SK-N-SH (cell line): Measurements from ENCODE around the gene PICALM. TPM values are rescaled to one million over a fixed set of nuclear protein-coding genes. Genes with fewer than 3 reads are reported as not detected.

Experiments
- CTCF ChIA-PET: fragments of 300-600, 350-600 bp; formaldehyde crosslinking; extraction: SDS; loops from one replicate; lab custom pipeline; 2021; lab: Yijun Ruan, JAX
- POLR2A ChIA-PET: fragments of 350-600 bp; sonication (Branson Sonifier 250); formaldehyde crosslinking; extraction: SDS; loops from one replicate; lab custom pipeline; 2020; ENCODE audit warnings: antibody characterized with exemption, inconsistent platforms; lab: Yijun Ruan, JAX
- DNase-seq: peaks from one replicate; pipeline ENCODE4 v3.0.0; 2012
- H2AFZ ChIP-seq: fragments of 200-600 bp; sonication (generic); 2 replicates; pipeline ENCODE4 v1.8.1; 2016; ENCODE audit warnings: antibody characterized with exemption, mild to moderate bottlenecking, low read depth
- H3F3A ChIP-seq: fragments of 200-600 bp; sonication (generic); replicated peaks from 2 replicates; pipeline ENCODE3; 2016; ENCODE audit warnings: antibody characterized with exemption, mild to moderate bottlenecking; ENCODE audit not compliant: insufficient read depth
- H3K27ac ChIP-seq, 2 experiments: fragments of 200-500 bp in 1 of 2; fragments of 200-600 bp in 1 of 2; sonication (Bioruptor generic) in 1 of 2; sonication (generic), shearing (Covaris generic) in 1 of 2; 2 replicates each; pipeline versions ENCODE4 v1.5.1 to v1.6.1; 2014 to 2016; ENCODE audit warnings: low read depth in 2 of 2, inconsistent platforms in 1 of 2, low read length in 1 of 2, mild to moderate bottlenecking in 1 of 2, mixed read lengths in 1 of 2
- H3K27me3 ChIP-seq: fragments of 200-600 bp; sonication (generic), shearing (Covaris generic); 2 replicates; pipeline ENCODE4 v1.6.1; 2016; ENCODE audit warnings: mixed run types; ENCODE audit not compliant: insufficient read depth
- H3K36me3 ChIP-seq, 2 experiments: fragments of 200-500 bp in 1 of 2; fragments of 200-600 bp in 1 of 2; sonication (Bioruptor generic) in 1 of 2; sonication (generic) in 1 of 2; replicated peaks in 1 of 2; 2 replicates each; pipeline versions ENCODE3 to v1.5.1; 2014 to 2016; ENCODE audit warnings: low read length in 1 of 2, mild to moderate bottlenecking in 1 of 2; ENCODE audit not compliant: insufficient read depth in 2 of 2, control insufficient read depth in 1 of 2
- H3K4me1 ChIP-seq, 2 experiments: fragments of 200-500 bp in 1 of 2; fragments of 200-600 bp in 1 of 2; sonication (Bioruptor generic) in 1 of 2; sonication (generic), shearing (Covaris generic) in 1 of 2; 2 replicates each; pipeline versions ENCODE4 v1.5.1 to v1.6.1; 2014 to 2016; ENCODE audit warnings: low read depth in 1 of 2, low read length in 1 of 2, mixed run types in 1 of 2; ENCODE audit not compliant: insufficient read depth in 2 of 2, control insufficient read depth in 1 of 2
- H3K4me2 ChIP-seq: fragments of 200-600 bp; sonication (generic), shearing (Covaris generic); 2 replicates; pipeline ENCODE4 v1.6.1; 2017; ENCODE audit warnings: mixed run types
- H3K4me3 ChIP-seq, 2 experiments: fragments of 200-500 bp in 1 of 2; fragments of 200-600 bp in 1 of 2; sonication (Bioruptor generic) in 1 of 2; sonication (generic), shearing (Covaris generic) in 1 of 2; 2 replicates each; pipeline versions ENCODE4 v1.5.1 to v1.8.1; 2014 to 2016; ENCODE audit warnings: low read depth in 2 of 2, inconsistent platforms in 1 of 2, low read length in 1 of 2, mild to moderate bottlenecking in 1 of 2, mixed read lengths in 1 of 2, moderate library complexity in 1 of 2
- H3K79me2 ChIP-seq: fragments of 200-600 bp; sonication (generic); 2 replicates; pipeline ENCODE4 v1.8.1; 2017; ENCODE audit warnings: mild to moderate bottlenecking; ENCODE audit not compliant: insufficient read depth
- H3K9ac ChIP-seq: fragments of 200-600 bp; sonication (generic); 2 replicates; pipeline ENCODE4 v1.6.1; 2017; ENCODE audit warnings: mixed run types
- H3K9me2 ChIP-seq: fragments of 200-600 bp; sonication (generic); 2 replicates; pipeline ENCODE4 v1.6.1; 2017; ENCODE audit warnings: mixed run types
- H3K9me3 ChIP-seq: fragments of 200-600 bp; sonication (generic); 2 replicates; pipeline ENCODE4 v1.6.1; 2017; ENCODE audit warnings: mixed run types, mild to moderate bottlenecking, moderate library complexity
- H4K20me1 ChIP-seq: fragments of 200-600 bp; sonication (generic); 2 replicates; pipeline ENCODE4 v1.6.1; 2017; ENCODE audit warnings: mild to moderate bottlenecking, mixed run types; ENCODE audit not compliant: insufficient read depth
- FOSL2 ChIP-seq: IDR thresholded peaks from 2 replicates; pipeline ENCODE4 v1.4.0; 2012; ENCODE audit warnings: low read depth, mild to moderate bottlenecking, moderate library complexity, borderline replicate concordance
- MEF2A ChIP-seq: IDR thresholded peaks from 2 replicates; pipeline ENCODE4 v1.4.0; 2012; ENCODE audit warnings: low read depth, borderline replicate concordance
- NFIC ChIP-seq: IDR thresholded peaks from 2 replicates; pipeline ENCODE4 v1.4.0; 2012; ENCODE audit warnings: borderline replicate concordance
- POLR2AphosphoS5 ChIP-seq: IDR thresholded peaks from 2 replicates; pipeline ENCODE4 v1.6.1; 2012; ENCODE audit warnings: low read depth, low read length
- RAD21 ChIP-seq: IDR thresholded peaks from 2 replicates; pipeline ENCODE4 v1.6.1; 2012; ENCODE audit warnings: mild to moderate bottlenecking, low read length
- RXRA ChIP-seq: IDR thresholded peaks from 2 replicates; pipeline ENCODE4 v1.4.0; 2012; ENCODE audit warnings: low read depth, mild to moderate bottlenecking, borderline replicate concordance
- SIN3A ChIP-seq: IDR thresholded peaks from 2 replicates; pipeline ENCODE4 v1.6.1; 2012; ENCODE audit warnings: low read depth, mild to moderate bottlenecking, low read length, moderate library complexity, borderline replicate concordance
- TAF1 ChIP-seq: IDR thresholded peaks from 2 replicates; pipeline ENCODE4 v1.6.1; 2012; ENCODE audit warnings: low read depth, mild to moderate bottlenecking, low read length, moderate library complexity, borderline replicate concordance
- TCF12 ChIP-seq: IDR thresholded peaks from 2 replicates; pipeline ENCODE4 v1.4.0; 2012
- polyA plus RNA-seq, 3 experiments: library from polyadenylated mRNA; depleted of rRNA; stranded (reverse); fragments of >200 nt; gene quantifications; 2 replicates each; pipeline ENCODE4 v1.2.3, GENCODE V29; 2012
- TF ChIP-seq, protein P1 (sequence below): IDR thresholded peaks from 2 replicates; pipeline ENCODE4 v1.4.0; 2012; ENCODE audit warnings: low read depth, borderline replicate concordance
- TF ChIP-seq, protein P2 (sequence below): fragments of 150-350 bp; IDR thresholded peaks from 2 replicates; pipeline ENCODE4 v1.6.1; 2016; ENCODE audit warnings: mild to moderate bottlenecking, low read depth, low read length
- TF ChIP-seq, protein P3 (sequence below): IDR thresholded peaks from 2 replicates; pipeline ENCODE4 v1.4.0; 2012; ENCODE audit warnings: low read depth, borderline replicate concordance
- TF ChIP-seq, protein P4 (sequence below): IDR thresholded peaks from 2 replicates; pipeline ENCODE4 v1.4.0; 2012; ENCODE audit warnings: low read depth
- TF ChIP-seq, protein P5 (sequence below): IDR thresholded peaks from 2 replicates; pipeline ENCODE4 v1.6.1; 2012; ENCODE audit warnings: mild to moderate bottlenecking, low read depth, low read length, moderate library complexity
- TF ChIP-seq, protein P6 (sequence below): IDR thresholded peaks from 2 replicates; pipeline ENCODE4; 2012

PICALM gene
- polyA plus RNA-seq, 1 of the 3 experiments (the other 2 are of a cell fraction) = 103 TPM

DNA sequence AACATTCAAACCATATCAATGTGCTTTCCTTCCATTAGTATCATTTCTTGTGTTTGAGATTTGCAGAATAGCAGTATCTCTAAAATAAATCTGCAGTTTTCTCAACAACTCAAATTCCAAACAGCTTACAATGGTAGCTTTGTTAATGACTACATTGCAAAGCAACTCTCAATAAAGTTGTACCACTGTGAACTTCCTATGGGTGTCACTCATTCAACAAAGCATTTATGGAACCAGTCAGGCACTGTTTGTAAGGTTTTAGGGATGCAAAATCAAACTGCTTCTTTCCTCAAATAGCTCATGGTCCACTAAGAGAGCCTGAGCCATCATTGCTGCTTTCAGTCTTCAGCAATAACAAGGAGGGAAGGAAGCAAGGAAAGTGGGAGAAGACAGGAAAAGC lies 122.7 kb downstream of the PICALM start:
- CTCF ChIA-PET = interaction anchor here (0.6 to 0.9 kb wide), 2 partner anchors 22 to 342 kb away, joined by 3 to 4 read pairs; no protein-coding TSS in a partner anchor
- Histone ChIP-seq H3K79me2 (no peaks in the 10 kb centered on the region), H3K4me1 (peaks cover 0 to 10% of the 10 kb centered on the region in 2 experiments; a peak in 1 of 4 replicates), H3K4me3 (no peak overlapping the region), H4K20me1 (no peaks in the 10 kb centered on the region), H3K4me2 (no peak overlapping the region), H3F3A (peaks cover 29% of the 10 kb centered on the region), H3K27ac (no peak overlapping the region), H2AFZ (no peak overlapping the region), H3K9me2 (no peaks in the 10 kb centered on the region), H3K36me3 (no peaks in the 10 kb centered on the region)
- DNase-seq = no peak
- TF ChIP-seq RAD21 (0 out of 2 replicates have a peak, but pooled peaks have one; percentile 9), SIN3A (no peak), POLR2AphosphoS5 (no peak)
- TF ChIP-seq, protein P1, sequence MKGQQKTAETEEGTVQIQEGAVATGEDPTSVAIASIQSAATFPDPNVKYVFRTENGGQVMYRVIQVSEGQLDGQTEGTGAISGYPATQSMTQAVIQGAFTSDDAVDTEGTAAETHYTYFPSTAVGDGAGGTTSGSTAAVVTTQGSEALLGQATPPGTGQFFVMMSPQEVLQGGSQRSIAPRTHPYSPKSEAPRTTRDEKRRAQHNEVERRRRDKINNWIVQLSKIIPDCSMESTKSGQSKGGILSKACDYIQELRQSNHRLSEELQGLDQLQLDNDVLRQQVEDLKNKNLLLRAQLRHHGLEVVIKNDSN = no peak
- TF ChIP-seq, protein P2, sequence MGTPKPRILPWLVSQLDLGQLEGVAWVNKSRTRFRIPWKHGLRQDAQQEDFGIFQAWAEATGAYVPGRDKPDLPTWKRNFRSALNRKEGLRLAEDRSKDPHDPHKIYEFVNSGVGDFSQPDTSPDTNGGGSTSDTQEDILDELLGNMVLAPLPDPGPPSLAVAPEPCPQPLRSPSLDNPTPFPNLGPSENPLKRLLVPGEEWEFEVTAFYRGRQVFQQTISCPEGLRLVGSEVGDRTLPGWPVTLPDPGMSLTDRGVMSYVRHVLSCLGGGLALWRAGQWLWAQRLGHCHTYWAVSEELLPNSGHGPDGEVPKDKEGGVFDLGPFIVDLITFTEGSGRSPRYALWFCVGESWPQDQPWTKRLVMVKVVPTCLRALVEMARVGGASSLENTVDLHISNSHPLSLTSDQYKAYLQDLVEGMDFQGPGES = no peak
- TF ChIP-seq, all 33 proteins: peak for 1
- H3K27me3 ChIP-seq = no peaks in the 10 kb centered on the region
- POLR2A ChIA-PET = no interaction called here
- no peaks in the 10 kb centered on the region for H3K9me3 ChIP-seq
- no peak overlapping the region for H3K9ac ChIP-seq

DNA sequence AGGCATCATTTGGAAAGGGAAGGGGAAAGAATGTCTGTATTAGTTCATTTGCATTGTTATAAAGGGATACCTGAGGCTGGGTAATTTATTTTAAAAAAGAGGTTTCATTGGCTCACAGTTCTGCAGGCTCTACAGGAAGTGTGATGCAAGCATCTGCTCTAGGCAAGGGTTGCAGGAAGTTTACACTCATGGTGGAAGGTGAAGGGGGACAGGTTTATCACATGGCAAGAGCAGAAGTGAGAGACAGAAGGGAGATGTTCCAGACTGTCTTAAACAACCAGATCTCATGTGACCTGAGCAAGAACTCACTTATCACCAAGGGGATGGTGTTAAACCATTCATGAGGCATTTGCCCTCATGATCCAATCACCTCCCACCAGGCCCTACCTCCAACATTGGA lies 123.1 kb downstream of the PICALM start:
- TF ChIP-seq NFIC = no peak
- TF ChIP-seq, protein P3, sequence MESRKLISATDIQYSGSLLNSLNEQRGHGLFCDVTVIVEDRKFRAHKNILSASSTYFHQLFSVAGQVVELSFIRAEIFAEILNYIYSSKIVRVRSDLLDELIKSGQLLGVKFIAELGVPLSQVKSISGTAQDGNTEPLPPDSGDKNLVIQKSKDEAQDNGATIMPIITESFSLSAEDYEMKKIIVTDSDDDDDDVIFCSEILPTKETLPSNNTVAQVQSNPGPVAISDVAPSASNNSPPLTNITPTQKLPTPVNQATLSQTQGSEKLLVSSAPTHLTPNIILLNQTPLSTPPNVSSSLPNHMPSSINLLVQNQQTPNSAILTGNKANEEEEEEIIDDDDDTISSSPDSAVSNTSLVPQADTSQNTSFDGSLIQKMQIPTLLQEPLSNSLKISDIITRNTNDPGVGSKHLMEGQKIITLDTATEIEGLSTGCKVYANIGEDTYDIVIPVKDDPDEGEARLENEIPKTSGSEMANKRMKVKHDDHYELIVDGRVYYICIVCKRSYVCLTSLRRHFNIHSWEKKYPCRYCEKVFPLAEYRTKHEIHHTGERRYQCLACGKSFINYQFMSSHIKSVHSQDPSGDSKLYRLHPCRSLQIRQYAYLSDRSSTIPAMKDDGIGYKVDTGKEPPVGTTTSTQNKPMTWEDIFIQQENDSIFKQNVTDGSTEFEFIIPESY = no peak
- TF ChIP-seq FOSL2 = no peak
- TF ChIP-seq MEF2A = no peak
- TF ChIP-seq, protein P4, sequence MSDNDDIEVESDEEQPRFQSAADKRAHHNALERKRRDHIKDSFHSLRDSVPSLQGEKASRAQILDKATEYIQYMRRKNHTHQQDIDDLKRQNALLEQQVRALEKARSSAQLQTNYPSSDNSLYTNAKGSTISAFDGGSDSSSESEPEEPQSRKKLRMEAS = no peak
- no peak for TF ChIP-seq RXRA
- no peak for TF ChIP-seq TCF12
- TF ChIP-seq, protein P5, sequence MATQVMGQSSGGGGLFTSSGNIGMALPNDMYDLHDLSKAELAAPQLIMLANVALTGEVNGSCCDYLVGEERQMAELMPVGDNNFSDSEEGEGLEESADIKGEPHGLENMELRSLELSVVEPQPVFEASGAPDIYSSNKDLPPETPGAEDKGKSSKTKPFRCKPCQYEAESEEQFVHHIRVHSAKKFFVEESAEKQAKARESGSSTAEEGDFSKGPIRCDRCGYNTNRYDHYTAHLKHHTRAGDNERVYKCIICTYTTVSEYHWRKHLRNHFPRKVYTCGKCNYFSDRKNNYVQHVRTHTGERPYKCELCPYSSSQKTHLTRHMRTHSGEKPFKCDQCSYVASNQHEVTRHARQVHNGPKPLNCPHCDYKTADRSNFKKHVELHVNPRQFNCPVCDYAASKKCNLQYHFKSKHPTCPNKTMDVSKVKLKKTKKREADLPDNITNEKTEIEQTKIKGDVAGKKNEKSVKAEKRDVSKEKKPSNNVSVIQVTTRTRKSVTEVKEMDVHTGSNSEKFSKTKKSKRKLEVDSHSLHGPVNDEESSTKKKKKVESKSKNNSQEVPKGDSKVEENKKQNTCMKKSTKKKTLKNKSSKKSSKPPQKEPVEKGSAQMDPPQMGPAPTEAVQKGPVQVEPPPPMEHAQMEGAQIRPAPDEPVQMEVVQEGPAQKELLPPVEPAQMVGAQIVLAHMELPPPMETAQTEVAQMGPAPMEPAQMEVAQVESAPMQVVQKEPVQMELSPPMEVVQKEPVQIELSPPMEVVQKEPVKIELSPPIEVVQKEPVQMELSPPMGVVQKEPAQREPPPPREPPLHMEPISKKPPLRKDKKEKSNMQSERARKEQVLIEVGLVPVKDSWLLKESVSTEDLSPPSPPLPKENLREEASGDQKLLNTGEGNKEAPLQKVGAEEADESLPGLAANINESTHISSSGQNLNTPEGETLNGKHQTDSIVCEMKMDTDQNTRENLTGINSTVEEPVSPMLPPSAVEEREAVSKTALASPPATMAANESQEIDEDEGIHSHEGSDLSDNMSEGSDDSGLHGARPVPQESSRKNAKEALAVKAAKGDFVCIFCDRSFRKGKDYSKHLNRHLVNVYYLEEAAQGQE = no peak
- no peak for TF ChIP-seq POLR2AphosphoS5
- TF ChIP-seq TAF1 = no peak
- TF ChIP-seq, protein P1 = no peak
- TF ChIP-seq, protein P6, sequence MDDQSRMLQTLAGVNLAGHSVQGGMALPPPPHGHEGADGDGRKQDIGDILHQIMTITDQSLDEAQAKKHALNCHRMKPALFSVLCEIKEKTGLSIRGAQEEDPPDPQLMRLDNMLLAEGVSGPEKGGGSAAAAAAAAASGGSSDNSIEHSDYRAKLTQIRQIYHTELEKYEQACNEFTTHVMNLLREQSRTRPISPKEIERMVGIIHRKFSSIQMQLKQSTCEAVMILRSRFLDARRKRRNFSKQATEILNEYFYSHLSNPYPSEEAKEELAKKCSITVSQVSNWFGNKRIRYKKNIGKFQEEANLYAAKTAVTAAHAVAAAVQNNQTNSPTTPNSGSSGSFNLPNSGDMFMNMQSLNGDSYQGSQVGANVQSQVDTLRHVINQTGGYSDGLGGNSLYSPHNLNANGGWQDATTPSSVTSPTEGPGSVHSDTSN = no peak
- no peak for DNase-seq
- POLR2A ChIA-PET = no interaction called here

More for the DNA sequence above, 123.1 kb downstream of the PICALM start:
- CTCF ChIA-PET = interaction anchor here (0.6 kb wide), 1 partner anchor 342 kb away, joined by 3 read pairs; no protein-coding TSS in a partner anchor
- Histone ChIP-seq H4K20me1 (no peaks in the 10 kb centered on the region), H3K27me3 (no peaks in the 10 kb centered on the region), H3K9ac (no peak overlapping the region), H3K79me2 (no peaks in the 10 kb centered on the region), H3F3A (peaks cover 29% of the 10 kb centered on the region), H3K36me3 (no peaks in the 10 kb centered on the region), H3K9me2 (no peaks in the 10 kb centered on the region), H3K27ac (no peak overlapping the region), H3K4me1 (peaks cover 0 to 10% of the 10 kb centered on the region in 2 experiments; a peak in 1 of 4 replicates), H3K4me2 (no peak overlapping the region), H2AFZ (no peak overlapping the region), H3K9me3 (no peaks in the 10 kb centered on the region), H3K4me3 (no peak overlapping the region)
